Prostate gland (tissue), 2 donors: ENCODE results near the gene SPRR2E.

Source experiments
- CTCF ChIP-seq, 4 experiments: fragments of 200-600 bp in 2 of 4; fragments of 450-650 bp in 2 of 4; sonication (generic) in 2 of 4; IDR thresholded peaks; 1 replicate in 3 of 4; 2 replicates in 1 of 4; pipeline ENCODE4 v1.5.1; 2016 to 2019; ENCODE audit warnings: antibody characterized with exemption in 4 of 4, mild to moderate bottlenecking in 2 of 4, moderate library complexity in 2 of 4
- POLR2A ChIP-seq: fragments of 450-650 bp; IDR thresholded peaks from one replicate; pipeline ENCODE4 v1.6.1; 2016; ENCODE audit warnings: antibody characterized with exemption, mild to moderate bottlenecking
- POLR2AphosphoS5 ChIP-seq: sonication (generic); formaldehyde crosslinking; IDR thresholded peaks from one replicate; pipeline ENCODE4 v1.6.1; 2017; ENCODE audit warnings: antibody characterized with exemption

DNA sequence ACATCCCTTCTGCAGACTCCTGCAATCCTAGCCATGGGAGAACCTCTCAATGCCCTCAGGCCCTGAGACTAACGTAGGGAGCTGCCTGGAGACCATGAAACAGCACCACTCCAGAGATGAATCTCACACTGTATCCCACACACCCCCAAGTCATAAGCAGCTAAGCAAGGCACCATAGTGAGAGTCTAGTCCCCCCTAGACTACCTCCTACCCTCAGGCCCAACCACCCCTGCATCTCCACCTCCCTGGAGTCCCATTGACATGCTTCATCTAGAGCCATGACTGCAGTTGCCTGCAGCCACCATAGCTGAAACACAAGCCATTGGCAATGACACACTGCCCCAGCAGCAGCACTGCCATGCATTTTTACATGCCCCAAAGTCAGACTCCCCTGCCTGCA lies 38.9 kb upstream of the SPRR2E start:
- TF ChIP-seq CTCF (IDR thresholded peaks at IDR 0.05) (no peak), POLR2AphosphoS5 (no peak), POLR2A (no peak)
